Activated CD8-positive, alpha-beta T cell treated with anti-CD3 and anti-CD28 coated beads for 36 hours (primary cell): Measurements from ENCODE around the gene TOLLIP. TPM values are rescaled to one million over a fixed set of nuclear protein-coding genes. Genes with fewer than 3 reads are reported as not detected.
A peak's percentile ranks its signal among the peaks of the same experiment; 100 is the strongest.

ENCODE experiments used
- ATAC-seq: fragments of 200-7000 bp; cut with Tn5 transposase; one replicate; pipeline ENCODE4 v1.10.0; 2021; ENCODE audit warnings: mild to moderate bottlenecking, moderate library complexity
- CTCF ChIA-PET: fragments of 350-600 bp; sonication (Branson Sonifier 250); formaldehyde crosslinking; loops from one replicate; lab custom pipeline; 2021; ENCODE audit warnings: antibody characterized with exemption; lab: Charles Lee
- POLR2A ChIA-PET: fragments of 350-600 bp; sonication (Branson Sonifier 250); formaldehyde crosslinking; loops from one replicate; lab custom pipeline; 2021; ENCODE audit warnings: antibody characterized with exemption; lab: Charles Lee
- DNase-seq: peaks from one replicate; pipeline ENCODE4 v3.0.0-alpha.2; 2020
- H3K27ac Mint-ChIP-seq: one replicate; pipeline ENCODE4 v1.8.0; 2021; ENCODE audit warnings: mild to moderate bottlenecking, mixed read lengths
- H3K27me3 Mint-ChIP-seq: one replicate; pipeline ENCODE4 v1.8.0; 2021; ENCODE audit warnings: mixed read lengths
- H3K36me3 Mint-ChIP-seq: one replicate; pipeline ENCODE4 v1.8.0; 2021; ENCODE audit warnings: low read depth, mixed read lengths
- H3K4me1 Mint-ChIP-seq: one replicate; pipeline ENCODE4 v1.8.0; 2021; ENCODE audit warnings: low read depth, mixed read lengths
- H3K4me3 Mint-ChIP-seq: one replicate; pipeline ENCODE4 v1.8.0; 2021; ENCODE audit warnings: mild to moderate bottlenecking, moderate library complexity, mixed read lengths
- H3K9me3 Mint-ChIP-seq: one replicate; pipeline ENCODE4 v1.8.0; 2021; ENCODE audit warnings: mixed read lengths
- CTCF ChIP-seq: fragments of 200-600 bp; IDR thresholded peaks from one replicate; pipeline ENCODE4 v1.8.0; 2022; ENCODE audit warnings: antibody characterized with exemption, mild to moderate bottlenecking
- intact Hi-C: fragments of 100-400 bp; cut with micrococcal nuclease; formaldehyde crosslinking; loops from one replicate; pipeline ENCODE4 v1.10.0; 2022
- total RNA-seq, 2 experiments: library from RNA; stranded (reverse); gene quantifications; one replicate each; pipeline ENCODE4 v1.2.3, GENCODE V29; 2021

TOLLIP gene
- total RNA-seq, 2 experiments from 2014 or later: 32.4 to 33.1 TPM

DNA sequence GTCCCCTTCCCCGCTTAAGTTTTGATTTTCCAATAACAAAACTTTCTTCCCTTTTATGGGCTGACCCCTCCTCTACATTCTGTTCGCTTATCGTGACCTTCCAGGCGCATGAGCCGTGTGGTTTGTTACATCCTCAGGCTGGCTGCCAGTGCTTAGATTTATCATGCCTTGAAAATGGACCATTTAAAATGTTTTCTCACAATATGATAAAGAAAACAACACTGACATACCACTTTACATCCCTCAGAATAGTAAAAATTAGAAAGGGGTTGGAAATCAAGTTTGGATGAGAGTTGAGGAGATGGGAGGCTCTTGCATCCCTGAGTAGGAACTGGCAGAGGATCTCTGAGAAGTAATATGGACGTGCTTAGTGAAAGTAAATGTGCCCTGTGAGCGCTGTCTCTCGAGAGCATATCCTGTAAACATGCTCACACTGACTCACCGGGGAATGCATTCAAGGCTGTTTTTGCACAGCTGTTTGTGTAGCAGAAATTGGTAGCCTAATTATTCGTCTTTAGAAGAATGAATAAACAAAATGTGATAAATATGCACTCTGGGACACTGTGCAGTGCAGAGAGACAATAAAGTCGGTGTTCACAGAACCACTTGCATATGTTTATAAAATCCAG, 17.1 kb upstream of the TOLLIP start:
- Mint-ChIP-seq H3K9me3 (peaks cover 14% of the 10 kb centered on the region), H3K4me3 (no peak overlapping the region), H3K27ac (no peak overlapping the region), H3K27me3 (peaks cover 8% of the 10 kb centered on the region), H3K36me3 (no peaks in the 10 kb centered on the region), H3K4me1 (peaks cover 16% of the 10 kb centered on the region)
- DNase-seq (no peak), ATAC-seq (no peak)
- ChIA-PET CTCF (no interaction called here), POLR2A (no interaction called here)
- intact Hi-C loops: no loop called here
- no peak for TF ChIP-seq CTCF

DNA sequence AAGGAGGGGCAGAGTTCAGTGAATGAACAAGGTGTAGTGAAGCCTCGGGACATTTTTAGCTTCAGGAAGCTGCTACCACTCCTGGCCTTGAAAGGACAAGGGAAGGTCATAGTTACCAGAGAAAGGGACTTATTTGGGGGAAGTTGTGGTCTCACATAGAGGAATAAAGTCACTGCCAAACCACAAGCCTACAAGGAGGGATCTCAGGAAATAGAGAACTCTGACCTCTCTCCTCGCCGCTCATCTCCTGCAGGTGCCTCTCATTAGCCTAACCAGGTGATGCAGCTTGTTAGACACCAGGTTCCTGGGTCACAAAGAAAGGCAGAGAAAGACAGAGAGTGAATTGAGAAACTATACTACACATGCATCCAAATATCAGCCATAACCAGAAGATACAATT, 14.3 kb upstream of the TOLLIP start:
- ATAC-seq (no peak), DNase-seq (no peak)
- H3K4me1 Mint-ChIP-seq: peaks cover 10% of the 10 kb centered on the region
- H3K9me3 Mint-ChIP-seq: peaks cover 14% of the 10 kb centered on the region
- CTCF ChIA-PET: no interaction called here
- no peaks in the 10 kb centered on the region for H3K36me3 Mint-ChIP-seq
- no peak for TF ChIP-seq CTCF
- peaks cover 15% of the 10 kb centered on the region for H3K27me3 Mint-ChIP-seq
- H3K4me3 Mint-ChIP-seq: no peak overlapping the region
- POLR2A ChIA-PET: interaction anchor here (1.9 kb wide), 1 partner anchor 13 kb away, joined by 11 read pairs; no protein-coding TSS in a partner anchor
- no peak overlapping the region for H3K27ac Mint-ChIP-seq
- intact Hi-C loops: no loop called here

DNA sequence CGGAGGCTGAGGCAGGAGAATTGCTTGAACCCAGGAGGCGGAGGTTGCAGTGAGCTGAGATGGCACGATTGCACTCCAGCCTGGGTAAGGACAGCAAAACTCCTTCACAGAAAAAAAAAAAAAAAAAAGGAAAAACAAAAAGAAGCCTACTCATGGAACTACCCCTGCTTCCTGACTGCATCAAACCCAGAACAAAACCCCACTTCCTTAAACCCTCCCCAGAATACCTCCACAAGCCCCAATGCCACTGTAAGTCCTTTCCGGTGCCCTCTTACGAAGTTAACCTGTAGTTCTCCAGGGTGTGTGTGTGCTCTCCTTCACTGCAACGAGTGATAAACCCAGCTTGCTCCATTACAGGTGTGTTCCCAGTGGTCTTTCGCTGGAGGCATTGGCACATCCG, 8.6 kb upstream of the TOLLIP start:
- intact Hi-C loops: no loop called here
- Mint-ChIP-seq H3K4me3 (no peak overlapping the region), H3K9me3 (no peaks in the 10 kb centered on the region), H3K4me1 (peaks cover 3% of the 10 kb centered on the region), H3K36me3 (peaks cover 3% of the 10 kb centered on the region), H3K27me3 (peaks cover 15% of the 10 kb centered on the region), H3K27ac (no peak overlapping the region)
- ATAC-seq (no peak), DNase-seq (no peak)
- ChIA-PET POLR2A (interaction anchor here (0.9 kb wide), 1 partner anchor 9 kb away, joined by 4 read pairs; the partner anchor contains the start of gene TOLLIP), CTCF (no interaction called here)
- TF ChIP-seq CTCF: no peak

DNA sequence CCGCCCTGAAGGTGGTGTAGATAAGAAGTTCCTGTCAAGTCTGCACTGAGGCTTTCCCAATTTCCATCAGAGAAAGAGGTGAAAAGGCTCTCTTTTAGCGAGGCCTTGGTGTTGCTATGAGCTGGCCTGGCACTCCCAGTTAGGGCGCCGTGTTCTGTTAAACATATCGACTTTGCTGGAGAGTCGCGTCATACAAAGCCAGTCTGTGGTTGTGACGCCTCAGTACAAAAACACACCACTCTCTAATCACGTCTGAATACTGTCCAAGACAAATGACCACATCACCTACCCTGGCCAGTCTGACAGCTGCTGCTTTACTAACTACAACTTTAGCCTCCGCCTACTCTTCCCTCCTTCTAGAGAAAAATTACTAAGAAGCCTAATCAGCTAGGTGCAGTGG, 8.0 kb upstream of the TOLLIP start:
- H3K4me1 Mint-ChIP-seq: peaks cover 3% of the 10 kb centered on the region
- no peak for TF ChIP-seq CTCF
- no peak overlapping the region for H3K4me3 Mint-ChIP-seq
- peaks cover 3% of the 10 kb centered on the region for H3K36me3 Mint-ChIP-seq
- ATAC-seq (no peak), DNase-seq (no peak)
- H3K27ac Mint-ChIP-seq: no peak overlapping the region
- H3K27me3 Mint-ChIP-seq: peaks cover 15% of the 10 kb centered on the region
- peaks cover 1% of the 10 kb centered on the region for H3K9me3 Mint-ChIP-seq
- intact Hi-C loops: no loop called here
- ChIA-PET POLR2A (interaction anchor here (0.9 to 1.2 kb wide), 2 partner anchors 9 to 12 kb away, joined by 3 to 4 read pairs; partner anchors contain the start of gene TOLLIP), CTCF (no interaction called here)

GRCh38 chr11:1310772-1311468, 1.5 kb upstream of the TOLLIP start:
- ATAC-seq: peak; percentile 24
- H3K4me1 Mint-ChIP-seq: peaks cover 34% of the 10 kb centered on the region
- DNase-seq: peak; percentile 80
- peak overlapping the region; percentile 93 for H3K4me3 Mint-ChIP-seq
- H3K9me3 Mint-ChIP-seq: peaks cover 13% of the 10 kb centered on the region
- TF ChIP-seq CTCF: no peak
- intact Hi-C loops: no loop called here
- ChIA-PET CTCF (interaction anchor here (0.7 to 1.6 kb wide), 4 partner anchors 25 to 106 kb away, joined by 3 to 5 read pairs (median 4); no protein-coding TSS in a partner anchor), POLR2A (interaction anchor here (0.8 to 2.6 kb wide), 8 partner anchors 9 to 78 kb away, joined by 3 to 11 read pairs (median 4); partner anchors contain the start of gene BRSK2)
- H3K27me3 Mint-ChIP-seq: peaks cover 1% of the 10 kb centered on the region
- peak overlapping the region; percentile 96 for H3K27ac Mint-ChIP-seq
- peaks cover 16% of the 10 kb centered on the region for H3K36me3 Mint-ChIP-seq
